ENCODE results near the gene WDR82. TPM values are rescaled to one million over a fixed set of nuclear protein-coding genes. Genes with fewer than 3 reads are reported as not detected.

Gene WDR82
- total and polyA plus RNA-seq, 2 of the 8 experiments (the other 6 are each of a cell fraction or from before 2014, with no cell fraction given): 33.5 to 82.7 TPM

DNA sequence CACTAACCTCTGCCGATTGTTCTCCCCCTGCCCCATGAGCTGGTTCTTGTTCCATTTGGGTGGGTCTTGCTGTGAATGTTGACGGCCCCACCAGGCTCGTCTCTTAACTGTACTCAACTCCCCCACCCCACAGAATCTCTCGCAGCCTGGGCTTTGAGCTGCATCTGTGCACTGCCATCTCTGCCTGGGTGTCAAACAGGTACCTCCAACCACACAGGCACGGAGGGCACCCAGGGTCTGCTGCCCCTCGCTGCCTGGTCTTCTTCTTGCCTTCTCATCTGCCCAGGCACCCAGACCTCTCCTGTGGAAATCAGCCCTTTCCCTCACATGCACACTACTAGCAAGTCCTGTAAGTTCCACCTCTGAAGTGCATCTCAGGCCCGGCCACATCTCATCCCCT lies 63.1 kb downstream of the WDR82 start:
- no peak overlapping the region for H2BK15ac ChIP-seq (ENCODE audit: low read length)
- no peaks in the 10 kb centered on the region; a peak in 1 of 7 replicates for H3K4me1 ChIP-seq (replicated peaks in 1 of 4; ENCODE audit: control insufficient read depth in 3 of 4, insufficient read depth in 4 of 4, low read length in 3 of 4)
- H3K9me3 ChIP-seq (ENCODE audit: insufficient read depth in 2 of 2, low read depth in 1 of 2, low read length in 1 of 2): no peaks in the 10 kb centered on the region
- no peak overlapping the region for H2AK5ac ChIP-seq (ENCODE audit: low read depth, low read length)
- H4K5ac ChIP-seq (ENCODE audit: insufficient read length, low read depth, low read length): no peak overlapping the region
- no peak overlapping the region for H4K91ac ChIP-seq (replicated peaks; ENCODE audit: insufficient read length, low read length)
- H4K20me1 ChIP-seq (replicated peaks in 1 of 2; ENCODE audit: control insufficient read depth in 1 of 2, insufficient read depth in 2 of 2, low read length in 2 of 2): peaks cover 0 to 7% of the 10 kb centered on the region in 2 experiments
- no peak overlapping the region for H3K14ac ChIP-seq (ENCODE audit: insufficient read length)
- H2AFZ ChIP-seq (ENCODE audit: low read length): no peak overlapping the region
- H2BK120ac ChIP-seq (replicated peaks; ENCODE audit: low read depth, low read length): no peak overlapping the region
- no peak overlapping the region for H3K4ac ChIP-seq (replicated peaks; ENCODE audit: insufficient read length, low read depth, low read length)
- no peak overlapping the region for H3K4me2 ChIP-seq (ENCODE audit: insufficient read depth in 1 of 2, low read depth in 2 of 2, low read length in 2 of 2)
- H3K79me1 ChIP-seq (ENCODE audit: low read depth, low read length): no peaks in the 10 kb centered on the region
- no peak overlapping the region for H3K18ac ChIP-seq (ENCODE audit: extremely low read depth, low read length)
- no peak overlapping the region for H4K8ac ChIP-seq (ENCODE audit: extremely low read depth, insufficient read depth, low read length)
- H3K4me3 ChIP-seq (ENCODE audit: extremely low read depth in 1 of 4, insufficient read depth in 2 of 4, low read depth in 3 of 4, low read length in 4 of 4): no peak overlapping the region
- H3K27ac ChIP-seq (ENCODE audit: low read depth, low read length): no peak overlapping the region
- WGBS, 2 experiments (ENCODE audit: extremely low coverage in 1 of 2, insufficient coverage in 1 of 2, insufficient read length in 1 of 2, insufficient replicate concordance in 2 of 2, low coverage in 1 of 2, low lambda C conversion rate in 2 of 2, missing lambda C conversion rate in 1 of 2): 89% methylated on average over 7 of the region's 7 CpGs; no CpG with 5 or more reads in 1 of the 2 experiments
- CTCF ChIA-PET (ENCODE audit: partially characterized antibody): interaction anchor here (0.9 to 20.4 kb wide), 6 partner anchors 10 to 165 kb away, joined by 3 to 336 read pairs (median 6); partner anchors contain the start of genes TLR9 and TWF2
- H3K56ac ChIP-seq (replicated peaks; ENCODE audit: insufficient read length, low read depth, low read length): no peak overlapping the region
- H3K23me2 ChIP-seq (ENCODE audit: low read depth, low read length): no peaks in the 10 kb centered on the region
- no peak overlapping the region for H3K9ac ChIP-seq (replicated peaks in 1 of 4; ENCODE audit: extremely low read depth in 1 of 4, low read depth in 3 of 4, low read length in 3 of 4)
- DNase-seq (ENCODE audit: low read depth in 1 of 2, low spot score in 2 of 2): no peak
- POLR2A ChIA-PET (ENCODE audit: partially characterized antibody): interaction anchor here (0.6 kb wide), 2 partner anchors 27 to 40 kb away, joined by 3 to 5 read pairs; no protein-coding TSS in a partner anchor
- H3K27me3 ChIP-seq (replicated peaks in 1 of 4; ENCODE audit: control insufficient read depth in 3 of 4, extremely low read depth in 1 of 4, insufficient read depth in 3 of 4, low read length in 3 of 4): no peaks in the 10 kb centered on the region
- no peak overlapping the region for H3K23ac ChIP-seq (ENCODE audit: insufficient read length)
- no peak overlapping the region for H2BK5ac ChIP-seq (ENCODE audit: low read depth, low read length)
- FAIRE-seq: no peak
- H3K79me2 ChIP-seq (ENCODE audit: control insufficient read depth in 1 of 2, insufficient read depth in 2 of 2, low read length in 2 of 2): no peaks in the 10 kb centered on the region
- no peak overlapping the region for H2BK12ac ChIP-seq (ENCODE audit: low read depth, low read length)
- no peak overlapping the region for H2BK20ac ChIP-seq (ENCODE audit: low read length)
- peaks cover 13 to 49% (median 40%) of the 10 kb centered on the region in 4 experiments; a peak in 7 of 8 replicates for H3K36me3 ChIP-seq (ENCODE audit: control insufficient read depth in 2 of 4, insufficient read depth in 4 of 4, low read length in 3 of 4)
- TF ChIP-seq JUN (IDR thresholded peaks at IDR 0.05; ENCODE audit: low read depth, low read length) (no peak), USF2 (IDR thresholded peaks at IDR 0.05; ENCODE audit: low read length) (no peak), NANOG (IDR thresholded peaks at IDR 0.05; ENCODE audit: insufficient read depth, low read depth, low read length, poor library complexity, severe bottlenecking) (no peak), RXRA (IDR thresholded peaks at IDR 0.05; ENCODE audit: insufficient read depth, low read depth, low read length) (no peak), TEAD4 (IDR thresholded peaks at IDR 0.05; ENCODE audit: low read depth, low read length) (no peak), SP2 (IDR thresholded peaks at IDR 0.05; ENCODE audit: low read length) (no peak), SIRT6 (IDR thresholded peaks at IDR 0.05; ENCODE audit: low read length) (no peak), NRF1 (IDR thresholded peaks at IDR 0.05; ENCODE audit: low read depth, low read length) (no peak), POLR2AphosphoS5 (IDR thresholded peaks at IDR 0.05; ENCODE audit: low read depth, low read length) (no peak), CEBPB (IDR thresholded peaks at IDR 0.05; ENCODE audit: low read depth, low read length) (no peak), CBX5 (IDR thresholded peaks at IDR 0.05; ENCODE audit: low read depth, low read length) (no peak), EGR1 (IDR thresholded peaks at IDR 0.05; ENCODE audit: borderline replicate concordance, low read depth, low read length) (no peak), YY1 (IDR thresholded peaks at IDR 0.05; ENCODE audit: low read depth, low read length) (no peak), BRCA1 (IDR thresholded peaks at IDR 0.05; ENCODE audit: low read depth, low read length) (no peak), TBP (IDR thresholded peaks at IDR 0.05; ENCODE audit: low read depth, low read length) (no peak)
